Mammary epithelial cell (primary cell): ENCODE results near the gene NRTN.

Experiments used
- EZH2 ChIP-seq: IDR thresholded peaks from 2 replicates; pipeline ENCODE4 v1.6.1; 2012; ENCODE audit warnings: low read length, inconsistent platforms, borderline replicate concordance
- TF ChIP-seq, protein P1 (sequence below), 2 donors: IDR thresholded peaks in 1 of 2; conservative IDR thresholded peaks in 1 of 2; 2 replicates each; pipeline ENCODE4 v1.5.1; 2011 to 2012; ENCODE audit warnings: inconsistent platforms in 2 of 2, low read length in 2 of 2, mild to moderate bottlenecking in 2 of 2, control low read depth in 1 of 2, low read depth in 1 of 2; ENCODE audit not compliant: insufficient read depth in 1 of 2; ENCODE audit errors: extremely low read depth in 1 of 2

DNA sequence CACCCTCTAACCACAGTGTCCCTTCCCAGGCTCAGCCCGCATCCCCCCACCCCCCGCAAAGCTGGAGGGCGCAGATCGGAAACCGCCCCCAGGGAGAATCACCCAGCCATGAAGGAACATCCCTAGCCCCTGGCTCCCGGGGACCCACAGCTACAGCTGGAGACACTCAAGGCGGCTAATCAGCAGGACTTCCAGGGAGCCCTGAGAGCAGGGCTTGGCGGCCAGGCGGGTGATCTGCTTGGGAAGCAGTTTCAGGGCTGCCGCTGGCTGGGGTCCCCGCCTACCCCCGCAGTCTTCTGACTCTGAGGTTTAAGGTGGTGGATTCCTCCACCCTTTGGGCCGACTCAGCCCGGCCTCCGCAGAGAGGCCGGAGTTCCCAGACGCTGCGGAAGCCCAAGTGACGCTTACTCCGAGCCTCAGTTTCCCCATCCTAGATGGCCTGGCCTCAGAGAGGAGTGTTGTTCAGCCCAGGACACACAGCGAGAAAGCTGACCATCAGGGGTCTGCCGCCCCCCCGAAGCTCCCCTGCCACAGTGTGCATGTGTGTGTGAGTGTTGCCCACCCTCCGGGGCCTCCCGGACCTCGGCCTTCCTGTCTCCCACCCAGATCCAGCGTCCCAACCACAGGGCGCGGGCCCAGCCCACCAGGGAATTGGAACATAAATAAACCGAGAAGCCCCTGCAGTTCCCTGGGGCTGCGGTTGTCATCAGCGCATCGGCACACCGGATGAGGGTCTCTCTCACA is 24.9 kb downstream of the NRTN start:
- TF ChIP-seq, protein P1, sequence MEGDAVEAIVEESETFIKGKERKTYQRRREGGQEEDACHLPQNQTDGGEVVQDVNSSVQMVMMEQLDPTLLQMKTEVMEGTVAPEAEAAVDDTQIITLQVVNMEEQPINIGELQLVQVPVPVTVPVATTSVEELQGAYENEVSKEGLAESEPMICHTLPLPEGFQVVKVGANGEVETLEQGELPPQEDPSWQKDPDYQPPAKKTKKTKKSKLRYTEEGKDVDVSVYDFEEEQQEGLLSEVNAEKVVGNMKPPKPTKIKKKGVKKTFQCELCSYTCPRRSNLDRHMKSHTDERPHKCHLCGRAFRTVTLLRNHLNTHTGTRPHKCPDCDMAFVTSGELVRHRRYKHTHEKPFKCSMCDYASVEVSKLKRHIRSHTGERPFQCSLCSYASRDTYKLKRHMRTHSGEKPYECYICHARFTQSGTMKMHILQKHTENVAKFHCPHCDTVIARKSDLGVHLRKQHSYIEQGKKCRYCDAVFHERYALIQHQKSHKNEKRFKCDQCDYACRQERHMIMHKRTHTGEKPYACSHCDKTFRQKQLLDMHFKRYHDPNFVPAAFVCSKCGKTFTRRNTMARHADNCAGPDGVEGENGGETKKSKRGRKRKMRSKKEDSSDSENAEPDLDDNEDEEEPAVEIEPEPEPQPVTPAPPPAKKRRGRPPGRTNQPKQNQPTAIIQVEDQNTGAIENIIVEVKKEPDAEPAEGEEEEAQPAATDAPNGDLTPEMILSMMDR (conservative IDR thresholded peaks at IDR 0.05 in 1 of 2, IDR thresholded peaks at IDR 0.05 in 1 of 2; ENCODE audit: extremely low read depth in 1 of 2, insufficient read depth in 1 of 2, low read depth in 1 of 2, low read length in 2 of 2): no peak
- TF ChIP-seq EZH2: no peak
